HepG2 (cell line): Measurements from ENCODE around the gene PPP2R2C. TPM values are rescaled to one million over a fixed set of nuclear protein-coding genes. Genes with fewer than 3 reads are reported as not detected.

Experiments used
- ATAC-seq: fragments of 200-7000 bp; cut with Tn5 transposase; 3 replicates; pipeline ENCODE4 v1.9.1; 2020; ENCODE audit warnings: mild to moderate bottlenecking, moderate library complexity
- BruUV-seq: library from RNA; stranded (reverse); fragments of 400-500 nt; replicated peaks from 2 replicates; lab custom pipeline; 2021; lab: Mats Ljungman, UMichigan
- CTCF ChIA-PET: fragments of 300-600 bp; formaldehyde crosslinking; extraction: SDS; loops from one replicate; lab custom pipeline; 2021; ENCODE audit warnings: low total read pairs, inconsistent platforms, low intra/inter-chr PET ratio; lab: Yijun Ruan, JAX
- POLR2A ChIA-PET: fragments of 350-600 bp; sonication (Branson Sonifier 250); formaldehyde crosslinking; loops from one replicate; lab custom pipeline; 2020; ENCODE audit warnings: antibody characterized with exemption, inconsistent platforms; lab: Yijun Ruan, JAX
- DNase-seq: peaks from one replicate; pipeline ENCODE4 v3.0.0-alpha.2; 2015; ENCODE audit warnings: low spot score
- FAIRE-seq: peaks from 3 replicates; lab custom pipeline; 2011; peaks lifted over from hg19 to GRCh38; lab: Jason Lieb, UNC
- H2AFZ ChIP-seq: one replicate; pipeline ENCODE4 v1.6.1; 2011; ENCODE audit warnings: low read length, inconsistent platforms
- H3K27ac ChIP-seq: fragments of 300-600 bp; 3 replicates; pipeline ENCODE4 v1.8.0; 2011; ENCODE audit warnings: mixed run types, mild to moderate bottlenecking, mixed read lengths, low read length, inconsistent platforms; ENCODE audit not compliant: insufficient read depth; ENCODE audit errors: extremely low read length
- H3K27me3 ChIP-seq, 2 experiments: fragments of 200-600 bp in 1 of 2; 2 replicates in 1 of 2; 3 replicates in 1 of 2; pipeline versions ENCODE4 v1.6.0 to v1.8.0; 2011; ENCODE audit warnings: low read length in 2 of 2, mild to moderate bottlenecking in 2 of 2, moderate library complexity in 2 of 2, inconsistent platforms in 1 of 2; ENCODE audit not compliant: insufficient read depth in 2 of 2, control insufficient read depth in 1 of 2
- H3K36me3 ChIP-seq, 2 experiments: fragments of 200-600 bp in 1 of 2; replicated peaks in 1 of 2; 2 replicates in 1 of 2; 3 replicates in 1 of 2; pipeline versions ENCODE4 v1.5.1 to v1.8.0; 2011; ENCODE audit warnings: low read length in 2 of 2, inconsistent platforms in 1 of 2; ENCODE audit not compliant: insufficient read depth in 2 of 2, control insufficient read depth in 1 of 2
- H3K4me1 ChIP-seq: 2 replicates; pipeline ENCODE4 v1.5.1; 2012; ENCODE audit warnings: low read length, inconsistent platforms; ENCODE audit not compliant: insufficient read depth
- H3K4me2 ChIP-seq: 2 replicates; pipeline ENCODE4 v1.6.0; 2011; ENCODE audit warnings: low read depth, low read length, inconsistent platforms
- H3K4me3 ChIP-seq, 3 experiments: fragments of 200-600 bp in 1 of 3; sonication (generic), shearing (Covaris generic) in 1 of 3; replicated peaks in 1 of 3; 2 replicates each; pipeline ENCODE4 v1.5.1; 2011 to 2016; ENCODE audit warnings: low read length in 3 of 3, inconsistent platforms in 2 of 3, low read depth in 2 of 3, mild to moderate bottlenecking in 2 of 3, control low read depth in 1 of 3, mixed read lengths in 1 of 3; ENCODE audit not compliant: insufficient read depth in 1 of 3
- H3K79me2 ChIP-seq: one replicate; pipeline ENCODE4 v1.6.1; 2011; ENCODE audit warnings: low read length, inconsistent platforms; ENCODE audit not compliant: insufficient read depth
- H3K9ac ChIP-seq: 2 replicates; pipeline ENCODE4 v1.6.0; 2011; ENCODE audit warnings: mild to moderate bottlenecking, low read depth, low read length, inconsistent platforms; ENCODE audit not compliant: insufficient read depth
- H3K9me3 ChIP-seq: 2 replicates; pipeline ENCODE4 v1.5.1; 2012; ENCODE audit warnings: mild to moderate bottlenecking, low read length
- H4K20me1 ChIP-seq: 2 replicates; pipeline ENCODE4 v1.6.0; 2011; ENCODE audit warnings: inconsistent platforms, mild to moderate bottlenecking, low read length, moderate library complexity; ENCODE audit not compliant: insufficient read depth
- ESRRA ChIP-seq: sonication (generic); formaldehyde crosslinking; IDR thresholded peaks from 2 replicates; pipeline ENCODE4 v1.5.1; 2020; ENCODE audit warnings: mild to moderate bottlenecking, low read depth, missing genetic modification reagents
- FOSL2 ChIP-seq: sonication (generic); formaldehyde crosslinking; IDR thresholded peaks from 2 replicates; pipeline ENCODE4 v1.4.0; 2020; ENCODE audit warnings: missing genetic modification reagents
- KDM5A ChIP-seq: fragments of 200-600 bp; sonication (generic); IDR thresholded peaks from 2 replicates; pipeline ENCODE4 v1.7.0; 2018; ENCODE audit warnings: antibody characterized with exemption, mild to moderate bottlenecking, low read length, borderline replicate concordance
- PTBP1 ChIP-seq: fragments of 200-400 bp; formaldehyde crosslinking; IDR thresholded peaks from 2 replicates; pipeline ENCODE4 v1.6.1; 2018; ENCODE audit warnings: low read length, low read depth; ENCODE audit not compliant: poor library complexity, severe bottlenecking
- XRCC5 ChIP-seq: fragments of 200-400 bp; formaldehyde crosslinking; optimal IDR thresholded peaks from 2 replicates; pipeline ENCODE3; 2017; ENCODE audit warnings: mild to moderate bottlenecking, low read length
- ZBTB10 ChIP-seq: sonication (generic); formaldehyde crosslinking; IDR thresholded peaks from 2 replicates; pipeline ENCODE4 v1.4.0; 2020; ENCODE audit warnings: missing genetic modification reagents, borderline replicate concordance
- ZNF234 ChIP-seq: sonication (generic); formaldehyde crosslinking; conservative IDR thresholded peaks from 2 replicates; pipeline ENCODE4 v1.5.1; 2020; ENCODE audit warnings: mild to moderate bottlenecking, missing genetic modification reagents
- ZNF333 ChIP-seq: sonication (generic); formaldehyde crosslinking; IDR thresholded peaks from 2 replicates; pipeline ENCODE4 v1.4.0; 2020; ENCODE audit warnings: mild to moderate bottlenecking, missing genetic modification reagents, borderline replicate concordance
- WGBS: methylation state at CpG from one replicate; pipeline ENCODE4 v1.1.6; 2017; ENCODE audit warnings: low lambda C conversion rate; 5-methylcytosine and 5-hydroxymethylcytosine counted together
- in situ Hi-C: cut with HindIII; loops from 2 replicates; pipeline ENCODE4 v1.10.0; 2017; ENCODE audit warnings: low pct_unique_long_range_greater_than_20kb; ENCODE audit not compliant: extremely low pct_ligation_motif_present
- intact Hi-C: fragments of 100-400 bp; cut with micrococcal nuclease; formaldehyde crosslinking; loops from one replicate; pipeline ENCODE4 v1.10.0; 2022; ENCODE audit not compliant: unreplicated experiment
- polyA plus RNA-seq, 8 experiments: library from polyadenylated mRNA; depleted of rRNA in 3 of 8; stranded (reverse) in 7 of 8; unstranded in 1 of 8; fragments of >200 nt; fragmentation: Illumina TruSeq in 4 of 8; extraction: Trizol in 4 of 8; gene quantifications; 2 replicates each; pipeline versions ENCODE4 v1.2.1 to v1.2.3, GENCODE V29; 2011 to 2016; ENCODE audit warnings: low read depth in 4 of 8, missing spikeins in 1 of 8, mixed read lengths in 1 of 8; ENCODE audit not compliant: insufficient read depth in 1 of 8
- total RNA-seq, 5 experiments: library from RNA; depleted of rRNA; stranded (reverse); fragments of >200 nt; fragmentation: Illumina TruSeq; extraction: Trizol; gene quantifications; 2 replicates each; pipeline ENCODE4 v1.2.3, GENCODE V29; 2016; ENCODE audit warnings: low read depth in 1 of 5

The PPP2R2C gene
- total and polyA plus RNA-seq, 2 of the 13 experiments (the other 11 are each of a cell fraction or from before 2014, with no cell fraction given) = 0.60 to 8.6 TPM

DNA sequence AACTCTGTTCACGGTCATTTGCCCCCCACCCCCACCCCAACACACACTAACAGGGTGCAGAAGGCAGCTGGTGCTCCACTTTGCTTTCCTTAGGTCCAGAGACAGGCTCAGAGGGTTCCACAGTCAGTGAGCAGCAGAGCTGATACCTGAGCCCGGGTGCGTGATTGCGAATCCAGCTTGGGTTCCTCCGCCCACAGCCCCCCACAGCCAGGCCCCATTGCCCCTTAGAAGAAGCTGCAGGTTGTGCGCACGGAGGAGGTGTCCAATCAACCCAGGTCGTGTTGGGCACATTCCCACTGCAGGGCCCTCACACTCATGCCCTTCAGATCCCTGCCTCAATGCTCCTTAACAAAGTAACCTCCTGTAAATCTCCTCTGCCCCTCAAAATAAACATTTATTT is 117.8 kb downstream of the PPP2R2C start:
- 45% methylated on average over 6 of the region's 8 CpGs for WGBS
- intact Hi-C loops = no loop called here
- no peak for DNase-seq

More for the DNA sequence above, 117.8 kb downstream of the PPP2R2C start:
- H3K4me3 ChIP-seq = no peak overlapping the region
- H3K27me3 ChIP-seq = peaks cover 5 to 39% of the 10 kb centered on the region in 2 experiments; a peak in 3 of 5 replicates
- H2AFZ ChIP-seq = no peak overlapping the region
- no peak for ATAC-seq
- H3K4me1 ChIP-seq = no peaks in the 10 kb centered on the region
- no peak for FAIRE-seq
- H3K79me2 ChIP-seq = no peaks in the 10 kb centered on the region
- POLR2A ChIA-PET = no interaction called here
- H3K36me3 ChIP-seq = no peaks in the 10 kb centered on the region
- CTCF ChIA-PET = no interaction called here
- H4K20me1 ChIP-seq = no peaks in the 10 kb centered on the region
- H3K9me3 ChIP-seq = no peaks in the 10 kb centered on the region
- H3K9ac ChIP-seq = no peak overlapping the region
- no TSS peak for BruUV-seq
- in situ Hi-C loops = no loop called here
- H3K4me2 ChIP-seq = no peak overlapping the region
- TF ChIP-seq ZNF234 (no peak), ZBTB10 (CRISPR knock-in tag) (no peak), FOSL2 (CRISPR knock-in tag) (no peak), ESRRA (no peak), PTBP1 (no peak), XRCC5 (no peak), KDM5A (no peak), ZNF333 (CRISPR knock-in tag) (no peak)
- no peak overlapping the region for H3K27ac ChIP-seq
